Motor neuron (in vitro differentiated cells): ENCODE data around the gene COL27A1. TPM values are rescaled to one million over a fixed set of nuclear protein-coding genes. Genes with fewer than 3 reads are reported as not detected.
"Not testable (repeated sequence)": the region's sequence is repeated elsewhere in the genome, so short reads cannot be mapped to it uniquely, and the experiment has no call there.

Experiments
- ATAC-seq, 8 experiments: fragments of 200-7000 bp; cut with Tn5 transposase; replicated peaks in 6 of 8; 2 replicates each; pipeline ENCODE4 v1.8.0; 2021; ENCODE audit warnings: mild to moderate bottlenecking in 8 of 8, moderate library complexity in 8 of 8
- H3K27ac ChIP-seq, 2 donors: fragments of 250-450 bp; sonication (Bioruptor Pico); 2 replicates each; pipeline ENCODE4 v1.9.0; 2021; ENCODE audit warnings: antibody characterized with exemption in 2 of 2, mild to moderate bottlenecking in 2 of 2, moderate library complexity in 1 of 2
- H3K4me1 ChIP-seq, 2 donors: fragments of 250-450 bp; sonication (Bioruptor Pico); replicated peaks in 1 of 2; 2 replicates each; pipeline ENCODE4 v1.6.1; 2021; ENCODE audit warnings: antibody characterized with exemption in 2 of 2, mild to moderate bottlenecking in 2 of 2, moderate library complexity in 1 of 2
- H3K4me3 ChIP-seq, 5 donors: fragments of 250-450 bp; sonication (Bioruptor Pico); 2 replicates each; pipeline ENCODE4 v1.9.0; 2021; ENCODE audit warnings: antibody characterized with exemption in 5 of 5, mild to moderate bottlenecking in 5 of 5, moderate library complexity in 4 of 5
- WGBS, 10 experiments: fragments of 450-650 bp; shearing (Covaris generic); methylation state at CpG; one replicate each; pipeline ENCODE4 v1.0.0; 2022; 5-methylcytosine and 5-hydroxymethylcytosine counted together
- in situ Hi-C, 9 experiments: fragments of 400-800 bp; cut with MboI; loops; one replicate each; pipeline ENCODE4 v1.15.0; 2021; ENCODE audit warnings: low sequenced_read_pairs in 9 of 9, low pct_unique_long_range_greater_than_20kb in 2 of 9; ENCODE audit not compliant: unreplicated experiment in 9 of 9
- total RNA-seq, 8 experiments: library from RNA; unstranded; fragments of 300-600 nt; gene quantifications; 2 replicates each; pipeline versions ENCODE4 v1.2.3 to v1.2.4, GENCODE V29; 2022

COL27A1 gene
- total RNA-seq, 8 experiments from 2014 or later = 0.54 to 40.3 (median 4.2) TPM

DNA sequence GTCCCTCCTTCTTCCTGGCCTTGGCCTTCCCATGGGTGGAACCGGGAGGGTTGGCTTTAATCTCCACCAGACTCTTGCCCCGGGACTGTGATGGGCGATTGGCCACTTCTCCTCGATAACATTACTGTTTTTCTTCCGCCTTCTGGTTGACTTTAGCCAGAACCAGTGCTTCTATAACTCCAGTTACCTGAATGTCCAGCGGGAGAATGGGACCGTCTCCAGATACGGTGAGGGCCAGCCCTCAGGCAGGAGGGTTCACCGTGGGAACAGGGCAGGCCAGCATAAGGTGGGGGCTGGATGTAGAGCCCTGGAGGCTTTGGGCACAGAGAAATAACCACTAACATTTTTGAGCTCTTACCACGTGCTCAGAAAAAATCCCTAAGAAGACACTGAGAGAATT lies 175.3 kb downstream of the COL27A1 start:
- in situ Hi-C loops = no loop called here
- 67 to 100% (median 81%) methylated on average over 1 to 5 of the region's 10 CpGs; no CpG with 5 or more reads in 5 of the 10 experiments for WGBS, 10 experiments
- no peak overlapping the region for H3K4me3 ChIP-seq
- ATAC-seq = no peak
- H3K4me1 ChIP-seq = no peaks in the 10 kb centered on the region
- H3K27ac ChIP-seq = no peak overlapping the region

DNA sequence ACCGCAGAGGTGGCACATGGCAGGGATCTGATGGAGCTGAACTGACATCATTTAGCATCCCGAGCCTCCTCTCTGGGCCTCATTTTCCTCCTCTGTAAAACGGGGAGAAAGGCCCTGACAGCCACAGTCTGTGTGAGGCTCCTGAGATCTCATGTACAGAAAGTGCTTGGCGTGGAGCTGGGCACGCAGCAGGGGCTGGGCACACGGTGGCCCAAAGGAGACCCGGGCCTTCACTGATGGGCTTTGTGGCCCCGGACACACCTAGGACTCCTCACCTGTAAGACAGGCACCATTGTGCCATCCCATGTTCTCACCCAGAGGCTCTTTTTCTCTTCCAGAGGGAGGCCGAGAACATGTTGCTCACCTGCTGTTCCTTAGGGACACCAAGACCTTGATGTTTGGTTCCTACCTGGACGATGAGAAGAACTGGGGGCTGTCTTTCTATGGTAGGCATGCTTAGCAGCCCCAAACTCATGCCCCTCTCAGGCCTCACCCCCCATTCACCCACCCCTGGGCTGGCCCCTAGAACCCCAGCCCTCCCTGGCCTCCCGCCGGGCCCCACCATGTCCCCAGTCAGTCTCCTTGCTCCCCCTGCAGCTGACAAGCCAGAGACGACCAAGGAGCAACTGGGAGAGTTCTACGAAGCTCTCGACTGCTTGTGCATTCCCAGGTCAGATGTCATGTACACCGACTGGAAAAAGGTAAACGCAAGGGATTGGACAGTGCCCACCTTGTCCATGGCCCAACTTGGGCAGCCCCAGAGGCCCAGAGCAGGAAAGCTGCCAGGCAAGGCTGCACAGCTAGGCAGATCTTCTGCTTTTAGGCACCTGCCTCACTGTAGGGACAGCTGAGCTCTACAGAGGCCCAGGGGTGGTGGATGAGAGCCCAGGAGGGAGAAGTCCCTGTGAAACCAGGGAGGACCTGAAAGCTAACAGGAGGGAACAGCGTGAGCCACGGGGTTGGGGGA lies 176.2 kb downstream of the COL27A1 start:
- 60 to 100% (median 93%) methylated on average over 1 to 9 of the region's 19 CpGs; no CpG with 5 or more reads in 3 of the 10 experiments for WGBS, 10 experiments
- peak in 2 of 8 experiments; percentile 8 to 11 for ATAC-seq
- in situ Hi-C loops, H3K27ac ChIP-seq, H3K4me3 ChIP-seq, H3K4me1 ChIP-seq: not testable (repeated sequence)

DNA sequence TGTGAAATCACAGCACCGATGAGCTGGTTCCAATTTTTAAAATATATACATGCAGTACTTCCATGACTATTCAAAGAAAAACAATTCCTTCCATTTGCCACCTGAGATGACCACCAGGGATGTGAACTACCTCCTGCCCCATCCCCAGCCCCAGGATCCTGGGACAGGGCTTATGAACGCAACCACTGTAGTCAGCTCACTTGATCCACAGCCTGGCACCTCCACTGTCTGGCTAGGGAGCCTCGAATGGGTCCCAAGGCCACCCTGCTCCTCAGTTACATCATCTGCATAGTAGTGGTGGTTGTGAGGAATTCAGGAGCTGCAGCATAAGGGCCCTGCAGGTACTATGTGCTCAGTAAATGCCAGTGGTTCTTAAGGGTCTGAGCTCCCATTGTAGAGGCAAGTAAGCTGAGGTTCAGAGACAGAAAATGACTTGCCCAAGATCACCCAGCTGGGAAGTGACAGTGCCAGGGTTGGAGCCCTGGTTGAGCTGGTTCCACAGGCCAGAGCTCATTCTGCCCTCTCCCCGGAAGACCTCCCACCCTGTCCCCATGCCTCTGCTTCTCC lies 177.2 kb downstream of the COL27A1 start:
- in situ Hi-C loops, ATAC-seq, H3K27ac ChIP-seq, H3K4me3 ChIP-seq, H3K4me1 ChIP-seq: not testable (repeated sequence)
- 50 to 100% (median 50%) methylated on average over 1 to 2 of the region's 4 CpGs; no CpG with 5 or more reads in 7 of the 10 experiments for WGBS, 10 experiments

DNA sequence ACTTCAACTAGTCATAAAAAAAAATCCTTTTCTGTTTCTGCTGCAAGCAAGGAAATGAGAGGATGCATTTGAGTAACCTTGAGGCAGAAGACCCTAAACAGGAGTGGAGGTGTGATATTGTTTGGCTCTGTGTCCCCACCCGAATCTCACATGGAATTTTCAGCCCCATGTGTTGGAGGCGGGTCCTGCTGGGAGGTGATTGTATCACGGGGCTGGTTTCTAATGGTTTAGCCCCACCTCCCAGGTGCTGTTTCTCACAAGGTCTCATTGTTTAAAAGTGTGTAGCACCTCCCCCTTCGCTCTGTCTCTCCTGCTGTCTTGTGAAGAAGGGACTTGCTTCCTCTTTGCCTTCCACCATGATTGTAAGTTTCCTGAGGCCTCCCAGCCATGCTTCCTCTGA lies 178.4 kb downstream of the COL27A1 start:
- H3K27ac ChIP-seq, in situ Hi-C loops: not testable (repeated sequence)
- no CpG with 5 or more reads among the region's 4 CpGs for WGBS, 10 experiments

DNA sequence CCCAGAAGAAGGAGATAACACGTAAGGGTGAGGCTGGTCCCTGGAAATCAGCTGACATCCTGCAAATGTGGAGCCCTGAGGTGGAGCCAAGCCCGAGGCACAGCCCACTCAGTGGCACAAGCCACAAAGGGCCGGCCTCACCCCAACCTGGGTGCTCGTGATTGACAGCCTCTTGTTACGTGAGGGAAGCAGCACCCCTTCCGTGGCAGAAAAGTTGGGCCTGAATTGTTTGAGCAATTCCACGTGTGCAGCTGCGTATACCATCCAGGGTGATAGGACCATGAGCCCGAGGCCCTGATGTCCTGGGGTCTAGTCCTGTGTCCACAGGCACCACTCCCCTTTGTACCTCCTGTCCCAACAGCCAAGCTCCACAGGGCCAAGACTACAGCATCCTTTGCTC lies 179.2 kb downstream of the COL27A1 start:
- H3K4me3 ChIP-seq = no peak overlapping the region
- 72 to 80% methylated on average over 1 to 5 of the region's 9 CpGs; no CpG with 5 or more reads in 8 of the 10 experiments for WGBS, 10 experiments
- peak in 1 of 8 experiments; percentile 2 for ATAC-seq
- in situ Hi-C loops = no loop called here
- no peak overlapping the region for H3K27ac ChIP-seq
- H3K4me1 ChIP-seq = no peaks in the 10 kb centered on the region

More for the DNA sequence above, 178.4 kb downstream of the COL27A1 start:
- H3K4me3 ChIP-seq, H3K4me1 ChIP-seq: not testable (repeated sequence)
- peak in 2 of 8 experiments; percentile 12 to 37 for ATAC-seq

DNA sequence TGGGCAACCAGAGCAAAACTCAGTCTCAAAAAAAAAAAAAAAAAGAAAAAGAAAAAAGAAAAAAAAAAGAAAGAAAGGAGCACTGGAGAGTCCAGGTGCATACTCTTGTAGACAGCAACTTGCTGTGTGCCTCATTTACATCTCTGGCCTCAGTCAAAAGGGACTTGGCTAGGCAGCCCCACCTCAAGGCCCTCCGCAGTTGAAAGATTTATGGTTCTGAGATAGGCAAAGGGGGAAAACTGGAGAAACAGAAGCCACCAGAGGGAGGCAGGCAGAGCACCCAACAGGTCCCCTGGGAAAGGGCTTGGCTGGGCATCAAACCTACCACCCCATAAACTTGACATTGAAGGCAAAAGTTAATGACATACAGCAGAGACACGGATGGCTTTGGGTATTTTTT lies 180.4 kb downstream of the COL27A1 start:
- in situ Hi-C loops = no loop called here
- Histone ChIP-seq H3K4me1 (no peaks in the 10 kb centered on the region), H3K4me3 (no peak overlapping the region), H3K27ac (no peak overlapping the region)
- ATAC-seq = no peak
- whole genome bisulfite sequencing, 10 experiments = 46 to 89% (median 65%) methylated on average over 1 to 2 of the region's 2 CpGs; no CpG with 5 or more reads in 3 of the 10 experiments

DNA sequence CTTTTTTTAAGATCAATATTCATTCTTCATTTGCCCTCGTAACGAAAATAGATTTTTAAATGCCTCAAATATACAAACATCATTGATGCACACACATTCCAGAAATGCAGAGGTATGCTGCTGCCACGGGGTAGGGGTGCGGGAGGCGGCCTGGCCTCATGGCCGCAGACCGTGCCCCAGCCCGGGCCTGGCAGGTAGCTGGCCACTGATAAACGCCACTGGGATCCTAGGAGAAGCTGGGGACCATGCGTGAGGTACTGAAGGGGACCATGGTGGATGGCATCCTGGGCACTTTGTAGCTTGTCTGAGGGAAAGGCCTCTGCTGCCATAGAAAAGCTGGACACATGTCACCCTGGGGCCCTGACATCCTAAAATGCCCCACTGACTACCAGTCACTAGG lies 180.8 kb downstream of the COL27A1 start:
- ATAC-seq = no peak
- no peak overlapping the region for H3K27ac ChIP-seq
- H3K4me3 ChIP-seq = no peak overlapping the region
- no peaks in the 10 kb centered on the region for H3K4me1 ChIP-seq
- in situ Hi-C loops = no loop called here
- 70 to 100% (median 81%) methylated on average over 1 to 9 of the region's 10 CpGs; no CpG with 5 or more reads in 3 of the 10 experiments for WGBS, 10 experiments

DNA sequence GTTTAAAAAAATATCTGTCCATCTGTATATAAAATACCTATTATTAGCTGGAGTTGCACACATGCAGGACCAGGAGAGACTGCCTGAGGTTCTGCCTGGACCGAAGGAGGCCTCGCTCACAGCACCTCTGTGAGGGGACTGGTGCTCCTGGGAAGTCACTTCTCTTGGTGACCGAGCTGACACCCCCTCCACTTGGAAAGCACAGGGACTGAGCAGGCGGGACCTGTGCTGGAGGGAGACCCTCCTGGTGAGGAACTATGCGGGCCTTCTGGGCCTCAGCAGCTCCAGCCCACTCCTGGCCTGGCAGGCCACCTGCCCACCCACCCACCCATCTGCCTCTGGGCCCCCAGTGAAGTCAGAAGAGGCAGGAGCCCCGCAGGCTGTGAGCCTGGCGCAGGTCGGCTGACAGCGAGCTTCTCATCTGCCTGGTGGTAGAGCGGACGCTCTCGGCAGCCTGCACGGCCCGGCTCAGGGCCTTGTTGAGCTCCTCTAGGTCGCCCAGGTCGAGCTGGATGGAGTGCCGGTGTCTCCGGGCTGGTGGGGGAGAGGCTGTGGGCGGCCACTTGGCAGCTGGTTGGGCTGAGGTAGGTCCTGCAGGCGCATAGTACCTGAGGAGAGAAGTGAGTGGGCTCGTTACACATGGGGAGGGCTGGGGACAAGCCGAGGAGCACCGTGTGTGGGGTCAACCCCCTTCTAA lies 181.5 kb downstream of the COL27A1 start:
- in situ Hi-C loops = no loop called here
- WGBS, 10 experiments = 91 to 100% methylated on average over 4 to 6 of the region's 23 CpGs; no CpG with 5 or more reads in 8 of the 10 experiments
- Histone ChIP-seq H3K27ac (no peak overlapping the region), H3K4me3 (no peak overlapping the region), H3K4me1 (no peaks in the 10 kb centered on the region)
- peak in 3 of 8 experiments; percentile 12 to 23 (median 16) for ATAC-seq

DNA sequence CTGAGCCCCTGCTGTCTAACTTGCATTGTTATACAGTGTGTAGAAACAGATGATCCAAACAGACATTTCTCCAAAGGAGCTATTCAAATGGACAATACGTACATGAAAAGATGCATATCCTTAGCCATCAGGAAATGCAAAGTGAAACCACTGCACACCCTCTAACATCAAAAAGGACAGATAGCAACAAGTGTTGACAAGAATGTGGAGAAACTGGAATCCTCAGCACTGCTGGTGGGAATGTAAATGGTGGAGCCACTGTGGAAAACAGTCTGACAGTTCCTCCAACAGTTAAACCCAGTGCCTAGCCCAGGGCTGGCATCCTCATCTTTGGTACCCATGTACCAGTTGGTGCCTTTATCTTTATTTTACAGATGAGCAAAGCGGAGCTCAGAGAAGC lies 182.8 kb downstream of the COL27A1 start:
- H3K27ac ChIP-seq = no peak overlapping the region
- ATAC-seq = peak in 3 of 8 experiments; percentile 8 to 50 (median 37)
- in situ Hi-C loops = no loop called here
- no peaks in the 10 kb centered on the region for H3K4me1 ChIP-seq
- no peak overlapping the region for H3K4me3 ChIP-seq
- 0 to 100% (median 86%) methylated on average over 1 to 2 of the region's 2 CpGs; no CpG with 5 or more reads in 5 of the 10 experiments for WGBS, 10 experiments

DNA sequence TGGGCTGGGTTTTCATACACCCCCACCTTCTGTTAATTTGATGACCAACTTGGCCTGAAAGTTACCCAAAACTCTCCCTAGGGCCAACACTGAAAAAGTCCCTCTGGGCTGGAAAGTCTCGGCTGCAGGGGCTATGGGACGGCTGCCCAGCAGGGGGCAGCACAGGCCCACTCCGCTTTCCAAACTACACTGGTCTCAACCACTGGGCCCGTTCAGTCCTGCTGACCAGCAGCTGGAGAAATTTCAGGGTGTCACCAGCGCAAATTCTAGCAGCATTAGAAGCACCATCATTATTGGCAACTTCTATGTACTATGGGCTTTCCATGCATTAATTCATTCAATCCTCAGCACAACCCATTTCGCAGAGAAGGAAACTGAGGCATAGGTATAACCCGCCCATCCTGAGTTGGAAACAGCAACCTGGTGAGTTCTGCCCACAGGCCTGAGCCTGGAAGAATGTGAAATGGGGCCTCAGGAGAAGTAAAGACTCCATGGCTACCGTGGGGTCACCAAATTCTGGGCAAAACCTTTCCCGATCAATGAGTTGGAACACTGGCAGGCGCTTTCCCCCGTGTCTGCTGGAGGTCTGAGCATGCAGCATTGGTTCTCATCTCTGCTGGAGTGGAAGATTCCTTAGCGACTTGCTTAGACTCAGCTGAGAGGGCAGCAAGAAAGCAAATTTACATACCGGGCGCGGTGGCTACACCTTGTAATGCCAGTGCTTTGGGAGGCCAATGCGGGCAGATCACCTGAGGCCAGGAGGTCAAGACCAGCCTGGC lies 184.0 kb downstream of the COL27A1 start:
- in situ Hi-C loops = no loop called here
- H3K4me1 ChIP-seq = no peaks in the 10 kb centered on the region
- ATAC-seq = peak in 7 of 8 experiments; percentile 32 to 96 (median 45)
- H3K27ac ChIP-seq = no peak overlapping the region
- 0 to 93% (median 75%) methylated on average over 2 to 14 of the region's 16 CpGs; no CpG with 5 or more reads in 1 of the 10 experiments for WGBS, 10 experiments
- H3K4me3 ChIP-seq = no peak overlapping the region

DNA sequence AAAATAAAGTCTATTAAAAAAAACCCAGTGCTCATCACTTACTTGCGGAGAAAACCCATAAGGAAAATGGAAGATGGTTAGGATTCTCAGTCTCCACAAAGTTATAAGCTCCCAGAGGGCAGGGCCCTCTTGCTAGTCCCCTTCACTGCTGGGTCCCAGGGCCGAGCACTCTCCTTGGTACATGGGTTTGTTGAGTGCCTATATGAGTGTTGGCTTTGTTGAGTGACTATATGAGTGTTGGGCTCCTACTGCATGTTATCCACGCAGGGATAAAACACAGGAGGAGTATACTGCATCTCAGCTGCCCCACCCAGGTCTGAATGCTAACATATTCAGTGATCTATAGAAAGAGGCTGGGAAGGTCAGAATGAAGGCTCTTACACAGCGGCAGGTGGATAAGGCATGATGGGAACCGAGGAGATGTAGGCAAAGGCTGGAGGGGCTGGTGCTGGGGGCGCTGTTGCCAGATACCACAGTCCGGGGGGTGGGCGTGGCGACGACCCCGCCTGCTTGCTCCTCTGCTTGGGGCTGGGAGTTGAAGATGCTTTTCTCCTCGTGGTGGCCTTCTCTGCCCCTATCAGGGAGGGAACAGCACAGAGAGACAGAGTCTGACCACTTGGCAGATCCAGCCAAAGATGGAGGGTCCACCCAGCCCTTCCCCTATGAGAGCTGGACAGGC lies 186.0 kb downstream of the COL27A1 start:
- Histone ChIP-seq H3K4me1 (no peaks in the 10 kb centered on the region), H3K27ac (no peak overlapping the region), H3K4me3 (no peak overlapping the region)
- 83 to 100% (median 100%) methylated on average over 1 to 4 of the region's 12 CpGs; no CpG with 5 or more reads in 2 of the 10 experiments for WGBS, 10 experiments
- in situ Hi-C loops = no loop called here
- ATAC-seq = no peak

DNA sequence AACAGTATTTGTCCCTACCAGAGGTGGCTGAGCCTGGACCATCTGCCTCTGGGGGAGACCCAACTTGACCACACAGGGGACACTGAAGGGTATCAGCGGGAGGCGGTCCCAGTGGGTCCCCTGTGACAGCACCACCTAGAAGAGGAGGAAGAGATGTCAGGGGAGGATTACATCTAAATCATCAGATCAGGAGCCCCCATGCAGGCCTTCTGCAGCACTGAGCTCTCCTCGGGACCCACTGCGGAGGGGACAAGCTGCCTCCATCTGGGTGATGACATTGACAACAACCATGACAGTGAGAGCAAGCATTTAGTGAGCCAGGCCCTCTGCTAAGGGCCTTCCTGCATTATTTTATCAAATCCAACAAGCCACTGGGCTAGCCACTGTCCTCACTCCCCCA lies 186.7 kb downstream of the COL27A1 start:
- no peaks in the 10 kb centered on the region for H3K4me1 ChIP-seq
- H3K4me3 ChIP-seq = no peak overlapping the region
- H3K27ac ChIP-seq = no peak overlapping the region
- WGBS, 10 experiments = 94 to 100% (median 100%) methylated on average over 1 to 2 of the region's 4 CpGs; no CpG with 5 or more reads in 6 of the 10 experiments
- ATAC-seq = no peak
- in situ Hi-C loops = no loop called here
